GM12892 (cell line): ENCODE results near the gene FGF12.

Experiments
- POLR2A ChIP-seq: IDR thresholded peaks from 2 replicates; pipeline ENCODE4 v1.6.1; 2011; ENCODE audit warnings: low read depth, low read length, control low read depth
- POLR2AphosphoS5 ChIP-seq: IDR thresholded peaks from 2 replicates; pipeline ENCODE4 v1.6.1; 2011; ENCODE audit warnings: low read depth, low read length, control low read depth
- TAF1 ChIP-seq: IDR thresholded peaks from 2 replicates; pipeline ENCODE4 v1.6.1; 2011; ENCODE audit warnings: low read depth, mild to moderate bottlenecking, control low read depth, low read length, borderline replicate concordance

- TF ChIP-seq POLR2A (no peak), POLR2AphosphoS5 (no peak), TAF1 (no peak)
Measured at GRCh38 chr3:192467230-192468140, 259.9 kb downstream of the FGF12 start.
